GM06990 (cell line): ENCODE data around the gene EFHB.
"Not testable (repeated sequence)": the region's sequence is repeated elsewhere in the genome, so short reads cannot be mapped to it uniquely, and the experiment has no call there.

ENCODE experiments used
- DNase-seq: peaks from one replicate; pipeline ENCODE4 v3.0.0-alpha.2; 2011; ENCODE audit not compliant: insufficient read length; ENCODE audit errors: extremely low read depth
- H3K27me3 ChIP-seq: replicated peaks from 2 replicates; pipeline ENCODE4 v1.6.0; 2011; ENCODE audit warnings: low read length; ENCODE audit not compliant: control insufficient read depth, insufficient read depth
- H3K36me3 ChIP-seq: 2 replicates; pipeline ENCODE4 v1.5.1; 2011; ENCODE audit warnings: low read length; ENCODE audit not compliant: control insufficient read depth, insufficient read depth
- H3K4me3 ChIP-seq: replicated peaks from 2 replicates; pipeline ENCODE4 v1.5.1; 2011; ENCODE audit warnings: low read depth, mild to moderate bottlenecking, control low read depth, low read length
- CTCF ChIP-seq: IDR thresholded peaks from 2 replicates; pipeline ENCODE4 v1.5.1; 2011; ENCODE audit warnings: low read length, control low read depth, mild to moderate bottlenecking, inconsistent platforms; ENCODE audit not compliant: insufficient read depth, poor library complexity, severe bottlenecking

Gene EFHB

GRCh38 chr3:19960696-19961095, 26.7 kb upstream of the EFHB start:
- no peak for TF ChIP-seq CTCF
- peaks cover 1% of the 10 kb centered on the region for H3K36me3 ChIP-seq
- no peak overlapping the region for H3K4me3 ChIP-seq
- no peak for DNase-seq
- H3K27me3 ChIP-seq: no peaks in the 10 kb centered on the region

- Histone ChIP-seq H3K27me3 (no peaks in the 10 kb centered on the region), H3K4me3 (no peak overlapping the region), H3K36me3 (peaks cover 3% of the 10 kb centered on the region)
- TF ChIP-seq CTCF: no peak
- DNase-seq: no peak
Observed at GRCh38 chr3:19959505-19959904, 25.5 kb upstream of the EFHB start.

- not testable (repeated sequence) for H3K4me3 ChIP-seq, DNase-seq, H3K36me3 ChIP-seq, H3K27me3 ChIP-seq
Observed at GRCh38 chr3:19957354-19957753, 23.3 kb upstream of the EFHB start.

- Histone ChIP-seq H3K36me3 (peaks cover 4% of the 10 kb centered on the region), H3K27me3 (no peaks in the 10 kb centered on the region), H3K4me3 (no peak overlapping the region)
- no peak for DNase-seq
- TF ChIP-seq CTCF: no peak
Observed at GRCh38 chr3:19954676-19955075, 20.7 kb upstream of the EFHB start.

GRCh38 chr3:19950316-19950715, 16.3 kb upstream of the EFHB start:
- no peak overlapping the region for H3K4me3 ChIP-seq
- peaks cover 3% of the 10 kb centered on the region; the same call in 1 of the 2 replicates for H3K36me3 ChIP-seq
- DNase-seq: no peak
- H3K27me3 ChIP-seq: no peaks in the 10 kb centered on the region
- TF ChIP-seq CTCF: no peak

- no peaks in the 10 kb centered on the region; the same call in 1 of the 2 replicates for H3K36me3 ChIP-seq
- H3K27me3 ChIP-seq: no peaks in the 10 kb centered on the region
- no peak for DNase-seq
- no peak for TF ChIP-seq CTCF
- H3K4me3 ChIP-seq: peak overlapping the region; percentile 75
Observed at GRCh38 chr3:19948226-19948591, 14.2 kb upstream of the EFHB start.
